Esophagus mucosa (tissue), 1 donor: ENCODE data around the gene RPUSD1. TPM values are rescaled to one million over a fixed set of nuclear protein-coding genes. Genes with fewer than 3 reads are reported as not detected.
"Not testable (repeated sequence)": the region's sequence is repeated elsewhere in the genome, so short reads cannot be mapped to it uniquely, and the experiment has no call there.

Experiments used
- ATAC-seq: fragments of 200-7000 bp; cut with Tn5 transposase; one replicate; pipeline ENCODE4 v1.9.1; 2020
- total RNA-seq: library from RNA; stranded (reverse); gene quantifications from one replicate; pipeline ENCODE4 v1.2.4, GENCODE V29; 2023
- donor health status: DM: yes; HTN: yes; CAD: no.

The RPUSD1 gene
- 14.4 TPM for total RNA-seq

GRCh38 chr16:787978-788398, at the start of gene RPUSD1:
Gene RPUSD1, minus strand, starts transcription at chr16:788381. Its CDS starts 644 bp downstream, at chr16:787737.
- no peak for ATAC-seq

- not testable (repeated sequence) for ATAC-seq
Measured at GRCh38 chr16:836822-837221, 48.6 kb upstream of the RPUSD1 start.

- ATAC-seq = no peak
Measured at GRCh38 chr16:836221-836620, 48.0 kb upstream of the RPUSD1 start.

GRCh38 chr16:835373-835772, 47.2 kb upstream of the RPUSD1 start:
- no peak for ATAC-seq

- ATAC-seq = no peak
Measured at GRCh38 chr16:833411-833810, 45.2 kb upstream of the RPUSD1 start.

- no peak for ATAC-seq
Measured at GRCh38 chr16:832652-833336, 44.6 kb upstream of the RPUSD1 start.

GRCh38 chr16:831571-832413, 43.6 kb upstream of the RPUSD1 start:
- no peak for ATAC-seq

- ATAC-seq = no peak
Measured at GRCh38 chr16:830871-831570, 42.8 kb upstream of the RPUSD1 start.

- no peak for ATAC-seq
Measured at GRCh38 chr16:830107-830870, 42.1 kb upstream of the RPUSD1 start.

- ATAC-seq = no peak
Measured at GRCh38 chr16:828891-829290, 40.7 kb upstream of the RPUSD1 start.

- no peak for ATAC-seq
Measured at GRCh38 chr16:827513-827912, 39.3 kb upstream of the RPUSD1 start.

- no peak for ATAC-seq
Measured at GRCh38 chr16:825341-826061, 37.3 kb upstream of the RPUSD1 start.

GRCh38 chr16:824601-825000, 36.4 kb upstream of the RPUSD1 start:
- no peak for ATAC-seq

- no peak for ATAC-seq
Measured at GRCh38 chr16:824194-824593, 36.0 kb upstream of the RPUSD1 start.

- ATAC-seq = no peak
Measured at GRCh38 chr16:822909-823297, 34.7 kb upstream of the RPUSD1 start.

GRCh38 chr16:822174-822908, 34.2 kb upstream of the RPUSD1 start:
- ATAC-seq = peak; percentile 13

GRCh38 chr16:821751-822150, 33.6 kb upstream of the RPUSD1 start:
- ATAC-seq = no peak

GRCh38 chr16:820748-821147, 32.6 kb upstream of the RPUSD1 start:
- no peak for ATAC-seq

- not testable (repeated sequence) for ATAC-seq
Measured at GRCh38 chr16:820044-820408, 31.8 kb upstream of the RPUSD1 start.

GRCh38 chr16:819336-820043, 31.3 kb upstream of the RPUSD1 start:
- ATAC-seq = no peak

GRCh38 chr16:818592-818991, 30.4 kb upstream of the RPUSD1 start:
- ATAC-seq = no peak
